ENCODE results near the gene SFRP4.

Gene SFRP4

DNA sequence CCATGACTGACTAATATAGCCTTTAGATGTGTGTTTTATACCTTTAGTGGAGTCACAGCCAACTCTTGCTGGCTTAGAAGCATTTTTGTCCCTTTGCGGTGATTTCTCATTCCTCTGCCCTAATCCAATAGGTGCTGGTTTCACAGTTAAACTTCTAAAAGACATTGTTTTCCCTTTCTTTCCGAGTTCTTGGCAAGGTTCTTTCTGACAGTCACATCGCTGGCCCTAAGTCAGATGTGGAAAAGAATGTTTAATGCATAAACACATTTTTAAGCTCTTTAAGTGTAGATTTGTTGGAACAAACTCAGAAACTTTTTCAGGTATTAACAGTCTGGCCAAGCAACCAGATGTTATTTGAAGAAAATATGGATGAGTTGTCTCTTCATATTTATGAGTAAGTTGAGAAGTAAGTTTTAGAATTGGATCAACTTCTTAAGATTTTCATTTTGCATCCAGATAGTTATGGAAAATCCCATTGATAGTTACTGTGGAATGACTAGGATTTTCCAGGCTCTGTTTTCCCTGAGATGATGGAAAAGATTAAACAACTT, 7.9 kb upstream of the SFRP4 start:
- no peak for DNase-seq

DNA sequence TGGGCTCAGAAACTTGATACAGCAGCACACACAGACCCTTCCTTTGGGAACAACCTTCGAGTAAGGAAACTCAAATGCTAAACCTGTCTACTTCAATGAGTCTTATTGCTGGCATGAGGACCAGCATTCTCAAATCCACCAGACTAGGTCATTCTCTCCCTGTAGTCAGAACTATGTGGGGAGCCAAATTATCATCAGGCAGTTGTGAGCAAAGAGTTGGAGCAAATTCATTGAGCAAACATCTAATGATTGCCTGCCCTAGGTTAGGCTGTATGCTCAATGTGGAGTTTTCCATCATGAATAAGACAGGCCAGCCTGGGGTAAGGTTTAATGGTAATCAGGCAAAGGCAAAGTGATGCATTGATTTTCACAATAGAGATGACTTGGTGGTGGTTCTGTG, 7.4 kb upstream of the SFRP4 start:
- no peak for DNase-seq

DNA sequence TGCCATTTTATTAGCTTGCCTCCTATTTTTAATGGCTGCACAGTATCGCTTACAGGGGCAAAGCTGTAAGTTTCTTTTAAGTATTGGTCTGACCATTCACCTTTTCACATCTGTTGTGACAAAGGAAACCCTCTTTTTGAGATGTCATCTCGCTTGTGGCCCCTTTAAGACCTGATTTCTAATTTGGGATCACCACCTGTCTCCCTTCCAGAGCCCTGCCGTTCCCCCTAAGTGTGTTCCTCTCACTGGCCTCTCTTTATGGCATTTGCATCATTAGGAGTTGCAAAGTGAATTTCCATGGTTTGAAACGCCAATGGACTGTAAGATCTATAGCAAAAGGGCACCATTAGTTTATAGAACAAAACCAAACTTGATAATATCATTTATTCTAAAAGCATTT, 5.3 kb upstream of the SFRP4 start:
- no peak for DNase-seq

DNA sequence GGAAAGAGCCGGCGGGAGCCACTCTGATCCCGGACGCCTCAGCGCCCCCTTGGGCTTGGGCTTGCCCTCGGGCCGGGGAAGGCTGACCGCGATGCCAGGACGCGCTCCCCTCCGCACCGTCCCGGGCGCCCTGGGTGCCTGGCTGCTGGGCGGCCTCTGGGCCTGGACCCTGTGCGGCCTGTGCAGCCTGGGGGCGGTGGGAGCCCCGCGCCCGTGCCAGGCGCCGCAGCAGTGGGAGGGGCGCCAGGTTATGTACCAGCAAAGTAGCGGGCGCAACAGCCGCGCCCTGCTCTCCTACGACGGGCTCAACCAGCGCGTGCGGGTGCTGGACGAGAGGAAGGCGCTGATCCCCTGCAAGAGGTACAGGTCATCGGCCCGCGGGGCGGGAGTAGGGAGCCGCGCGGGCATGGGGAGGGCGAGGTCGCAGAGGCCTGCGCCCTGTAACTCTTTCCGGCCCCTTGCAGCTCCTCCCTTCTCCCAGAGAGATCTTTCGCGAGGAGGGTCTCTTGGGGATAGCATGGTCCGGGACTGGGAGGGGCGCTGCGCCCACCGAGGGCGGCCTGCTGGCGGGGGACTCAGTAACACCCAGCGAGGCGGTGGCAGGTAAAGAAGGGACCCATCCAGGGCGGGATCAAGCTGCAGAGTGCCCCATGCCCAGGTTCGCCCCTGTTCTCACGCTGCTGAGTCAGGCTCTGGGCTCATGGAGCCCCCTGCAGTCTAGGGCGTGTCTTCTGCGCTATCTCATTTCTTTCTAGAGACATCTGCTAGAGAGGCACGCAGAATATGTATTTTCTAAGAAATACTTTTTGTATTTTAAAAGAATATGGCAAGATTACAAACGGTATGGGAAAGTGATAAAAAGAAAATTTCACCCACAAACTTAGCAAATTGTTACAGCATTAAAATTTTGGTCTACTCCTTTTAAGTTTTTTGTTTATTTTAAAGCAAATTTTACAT, 4.5 kb upstream of the SFRP4 start:
- no peak for DNase-seq

DNA sequence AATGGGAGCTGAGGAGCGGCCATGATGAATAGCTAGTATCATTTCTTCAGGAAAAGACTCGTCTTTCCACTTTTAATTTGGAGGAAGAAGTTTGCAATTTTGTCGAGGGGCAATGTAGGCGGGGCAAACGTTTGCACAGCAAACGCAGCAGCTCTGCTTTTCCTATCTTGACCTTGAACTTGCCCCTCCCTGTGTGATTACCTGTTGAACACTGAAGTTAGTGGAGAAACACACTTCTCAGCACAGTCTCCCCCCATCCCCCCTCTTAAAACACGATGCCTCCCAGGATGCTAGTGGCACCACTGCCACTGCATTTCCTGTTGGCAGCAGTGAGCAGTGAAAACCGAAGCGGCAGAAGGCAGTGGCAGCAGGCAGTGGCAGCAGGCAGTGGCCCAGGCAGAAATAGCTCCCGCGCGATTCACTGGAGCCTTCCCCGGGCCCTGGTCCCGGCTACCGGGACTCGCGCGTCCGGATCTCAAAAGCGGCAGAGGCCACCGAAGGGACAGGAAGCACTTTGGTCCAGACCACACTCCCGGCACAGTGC, 3.8 kb upstream of the SFRP4 start, which contains the start of gene EPDR1:
TSS of gene EPDR1 (plus strand) at position 336 of the 544 bp plus-strand sequence. CDS start 300 bp downstream, outside the sequence.
- no peak for DNase-seq

DNA sequence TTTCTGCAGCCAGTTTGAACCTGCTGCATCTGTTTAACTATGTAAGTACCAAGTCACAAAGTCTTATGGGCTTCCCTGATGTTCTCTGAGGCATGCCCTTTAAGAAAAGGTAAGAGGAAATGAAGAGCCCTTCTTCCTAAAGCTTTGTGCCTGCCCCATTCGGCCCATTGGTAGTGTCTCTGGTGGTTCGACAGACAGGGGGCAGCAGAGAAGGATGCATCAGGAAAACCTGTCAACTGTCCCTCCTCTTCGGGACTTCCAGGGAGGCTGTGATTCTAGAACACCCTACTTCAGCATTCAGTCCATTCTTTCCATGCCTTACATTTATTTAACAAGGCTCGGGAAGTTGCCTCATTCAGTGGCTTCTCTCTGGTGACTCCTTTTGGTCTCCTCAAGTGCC, 1.9 kb upstream of the SFRP4 start:
- DNase-seq, result no peak

DNA sequence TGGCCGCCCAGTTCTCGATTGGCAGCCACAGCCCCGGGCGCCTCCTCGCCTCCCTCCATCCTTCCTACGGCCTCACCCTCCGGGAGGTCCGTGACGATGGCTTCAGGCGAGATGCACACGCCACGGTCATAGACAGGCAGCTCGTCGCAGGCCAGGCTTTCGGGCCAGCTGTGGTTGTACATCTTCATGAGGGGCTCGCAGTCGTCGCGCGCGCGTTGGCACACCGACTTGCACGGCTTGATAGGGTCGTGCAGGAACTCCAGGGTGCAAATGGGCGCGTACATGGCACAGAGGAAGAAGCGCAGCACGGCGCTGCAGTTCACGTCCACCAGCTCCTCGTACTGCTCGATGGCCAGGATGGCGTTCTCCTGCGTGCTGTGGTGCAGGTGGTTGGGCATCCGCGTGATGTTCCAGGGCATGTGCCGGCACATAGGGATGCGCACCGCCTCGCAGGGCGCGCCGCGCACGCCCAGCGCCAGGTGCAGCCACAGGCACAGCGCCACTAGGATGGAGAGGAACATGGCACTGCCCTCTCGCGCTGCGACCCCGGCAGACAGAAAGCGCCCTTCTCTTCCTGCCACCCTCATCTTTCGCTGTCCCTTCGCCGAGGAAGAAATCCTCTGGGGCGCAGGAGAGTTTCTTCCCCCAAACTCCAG, 472 bp downstream of the SFRP4 start:
- DNase-seq, result no peak

DNA sequence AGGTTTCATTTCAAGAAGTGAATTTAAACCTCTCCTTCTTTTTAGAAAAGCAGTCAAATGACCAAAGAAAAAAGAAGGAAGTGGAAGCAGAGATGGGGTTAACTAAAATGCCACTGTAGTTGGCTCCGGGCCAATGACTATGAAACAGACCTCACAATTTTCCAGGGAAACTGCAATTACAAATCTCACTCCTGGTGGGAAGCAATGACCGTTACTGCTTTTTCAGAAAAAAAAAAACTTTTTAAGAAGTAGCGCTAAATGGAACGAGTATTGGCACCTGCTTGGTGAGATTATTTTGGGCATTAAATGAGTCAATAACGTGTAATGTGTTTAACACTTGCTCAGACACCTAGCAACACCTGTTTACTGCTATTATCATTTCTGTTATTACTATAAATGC, 1.2 kb downstream of the SFRP4 start:
- DNase-seq, result no peak

DNA sequence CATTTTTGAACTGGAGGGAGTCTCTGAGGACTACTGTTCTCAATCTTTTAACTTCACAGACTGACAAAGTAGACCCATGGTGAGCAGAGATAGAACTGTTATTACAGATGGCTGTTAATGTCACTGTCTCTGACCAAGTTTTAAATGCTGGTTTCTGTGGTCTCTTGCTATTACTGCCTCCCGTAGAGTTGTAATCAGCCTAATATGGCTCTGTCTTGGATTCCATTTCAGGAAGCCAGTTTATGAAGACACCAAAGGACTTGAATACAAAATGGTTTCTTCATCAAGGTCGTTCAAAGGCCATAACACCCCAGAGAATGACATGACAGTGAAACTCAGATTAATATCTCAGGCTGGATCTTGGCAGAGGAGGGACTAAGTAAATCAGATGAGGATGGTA, 3.9 kb downstream of the SFRP4 start:
- DNase-seq, result no peak

DNA sequence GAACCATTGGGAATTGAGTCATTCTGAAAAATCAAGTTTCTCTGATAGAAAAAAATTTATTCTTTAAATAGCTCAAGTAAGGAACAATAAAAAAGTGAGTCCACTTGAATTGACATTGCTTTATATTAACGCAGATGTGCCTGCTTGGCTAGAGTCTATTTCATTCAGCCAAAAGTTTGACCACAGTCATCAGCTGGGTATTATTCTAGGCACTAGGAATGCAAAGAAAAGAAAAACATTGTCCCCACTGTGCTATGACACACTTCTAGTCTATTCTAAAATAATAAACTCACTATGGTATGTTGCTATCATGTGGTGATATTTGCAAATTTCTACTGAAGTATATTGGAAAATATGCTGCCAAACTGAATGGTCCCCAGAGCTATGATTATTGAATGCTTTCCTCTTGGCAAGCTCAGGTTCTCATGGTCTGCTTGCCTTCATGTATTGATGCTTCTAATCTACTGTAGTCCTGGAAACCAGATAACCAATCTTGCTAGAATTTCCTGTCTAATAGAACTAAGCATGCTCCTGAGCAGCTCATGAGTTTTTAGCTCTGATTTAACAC, 8.3 kb downstream of the SFRP4 start:
- DNase-seq, result no peak

DNA sequence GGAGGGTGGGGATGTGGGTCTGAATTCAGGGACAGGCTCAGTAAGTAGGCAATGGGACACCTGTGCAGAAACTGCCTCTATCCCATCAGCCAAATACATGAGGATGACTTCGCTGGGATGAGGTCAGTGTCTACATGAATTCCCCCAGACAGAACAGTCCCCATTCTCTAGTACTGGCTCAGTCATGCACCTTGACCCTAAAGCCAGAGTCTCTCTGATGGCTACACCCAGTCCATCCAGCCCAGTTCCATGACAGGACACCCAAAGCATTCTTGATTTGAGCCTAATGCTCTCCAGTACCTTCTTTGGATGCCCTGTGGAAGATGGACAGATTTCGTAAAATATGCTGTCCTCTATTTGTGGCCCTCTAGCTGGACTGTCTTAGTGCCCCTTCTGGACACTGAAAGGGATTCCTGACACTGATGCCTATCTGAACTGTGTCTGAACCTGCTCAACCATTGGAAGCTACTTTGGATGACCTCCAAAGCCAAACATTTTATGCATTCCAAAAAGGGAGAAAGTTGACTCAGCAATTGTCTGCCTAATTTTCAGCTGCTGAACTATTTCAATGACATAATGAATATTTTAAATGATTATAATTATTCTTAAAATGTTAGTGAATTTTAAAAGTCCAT, 14.6 kb downstream of the SFRP4 start:
- no peak for DNase-seq

DNA sequence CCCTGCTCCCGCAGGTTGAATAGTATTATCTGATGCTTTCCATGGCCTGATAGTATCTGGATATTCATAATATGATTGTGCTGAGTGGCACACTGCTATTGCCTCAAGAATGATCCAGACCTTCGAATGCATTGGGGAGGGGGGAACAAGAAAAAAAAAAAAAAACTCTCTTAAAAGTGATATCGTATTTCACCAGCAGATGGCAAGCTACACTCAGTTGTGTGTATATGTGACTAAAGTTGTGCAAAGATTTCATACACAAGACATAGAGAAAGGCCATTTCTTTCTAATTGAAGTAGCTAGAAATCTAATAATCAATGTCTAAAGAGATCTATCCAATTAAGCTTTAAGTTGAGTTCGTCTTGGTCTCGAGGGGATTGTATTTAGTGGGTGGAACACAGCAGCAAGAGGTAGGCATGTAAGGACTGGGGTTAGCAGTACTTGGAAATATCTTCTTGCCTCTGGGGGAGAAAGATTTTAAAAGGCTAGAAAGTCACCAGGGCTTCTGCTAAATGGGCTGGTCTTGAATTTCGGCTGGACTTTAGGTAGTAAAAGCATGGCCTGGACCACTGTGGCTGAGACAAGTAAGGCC, 15.3 kb downstream of the SFRP4 start:
- no peak for DNase-seq

DNA sequence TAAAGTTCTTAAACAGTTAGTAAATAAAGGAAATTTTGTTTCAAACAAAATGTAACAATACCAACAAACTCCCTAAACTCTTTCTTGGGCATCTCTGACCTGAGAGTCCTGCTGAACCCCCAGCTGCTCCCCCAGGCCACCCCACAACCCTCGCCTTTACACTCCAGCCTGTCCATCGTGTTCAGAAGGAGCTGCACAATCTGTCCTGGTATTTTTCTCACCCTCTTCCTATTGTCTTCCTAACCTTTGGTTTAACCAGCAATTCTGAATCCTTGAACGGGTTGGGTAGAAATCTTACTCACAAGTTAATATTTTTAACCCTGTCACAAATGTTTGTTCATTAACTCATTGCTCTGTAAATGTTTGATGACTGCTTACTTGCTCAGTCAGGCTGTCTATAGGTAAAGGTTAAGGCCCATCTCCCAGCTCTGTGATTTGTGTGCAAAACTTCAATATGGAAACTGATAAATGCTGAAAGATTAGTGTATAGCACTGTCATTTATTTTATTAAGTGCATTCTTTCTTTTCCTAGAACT, 16.8 kb downstream of the SFRP4 start:
- no peak for DNase-seq

DNA sequence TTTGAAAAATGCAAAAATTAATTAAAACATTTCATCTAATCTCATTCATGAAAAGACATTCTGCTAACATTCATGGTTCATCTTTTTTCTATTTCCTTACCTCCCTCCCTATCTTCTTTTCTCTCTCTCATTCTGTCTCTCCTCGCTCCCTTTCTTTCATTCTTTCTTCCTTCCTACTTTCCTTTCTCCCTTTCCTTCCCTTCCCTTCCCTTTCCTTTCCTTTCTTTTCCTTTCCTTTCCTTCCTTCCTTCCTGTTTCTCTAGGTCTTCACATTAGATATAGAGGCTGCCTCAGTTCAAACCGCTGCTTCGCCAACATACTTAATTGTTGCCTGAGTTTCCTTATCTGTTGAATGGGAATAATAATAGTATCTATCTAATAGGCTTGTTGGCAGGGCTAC, 21.9 kb downstream of the SFRP4 start:
- DNase-seq, result no peak

DNA sequence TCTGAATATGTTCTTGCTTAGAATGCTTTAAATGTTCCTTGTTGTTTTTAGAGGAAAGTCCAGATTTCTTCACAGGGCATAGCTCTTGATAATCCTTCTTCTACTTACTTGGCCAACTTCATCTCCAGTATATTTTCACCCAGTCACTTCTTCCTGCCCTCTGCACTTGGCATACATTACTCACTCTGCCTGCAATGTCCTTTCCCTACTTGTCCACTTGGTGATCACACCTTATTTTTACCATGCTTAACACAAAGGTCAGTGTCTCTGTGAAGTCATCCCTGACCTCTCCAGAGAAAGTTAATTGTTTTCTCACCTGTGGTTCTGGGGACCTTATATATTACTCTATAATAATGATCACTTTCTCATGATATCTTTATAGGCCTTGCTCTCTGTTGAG, 23.3 kb downstream of the SFRP4 start:
- DNase-seq, result no peak

DNA sequence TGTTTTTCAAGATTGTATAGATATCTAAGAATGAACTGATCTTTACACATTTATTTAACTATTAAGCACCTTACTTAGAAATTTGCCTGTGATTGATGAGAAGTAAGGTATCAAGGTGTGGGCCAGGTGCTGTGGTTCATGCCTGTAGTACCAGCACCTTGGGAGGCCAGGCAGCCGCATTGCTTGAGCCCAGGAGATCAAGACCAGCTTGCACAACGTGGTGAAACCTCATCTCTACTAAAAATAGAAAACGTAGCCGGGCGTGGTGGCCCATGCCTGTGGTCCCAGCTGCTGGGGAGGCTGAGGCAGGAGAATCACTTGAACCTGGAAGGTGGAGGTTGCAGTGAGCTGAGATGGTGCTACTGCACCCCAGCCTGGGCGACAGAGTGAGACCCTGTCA, 34.5 kb downstream of the SFRP4 start:
- DNase-seq, result no peak
